Stimulated activated naive CD4-positive, alpha-beta T cell (primary cell): ENCODE data around the gene IPO7.

ENCODE experiments used
- DNase-seq, 6 experiments: peaks; one replicate each; lab custom pipeline; 2025; lab: John Stamatoyannopoulos, UW

Gene IPO7

DNA sequence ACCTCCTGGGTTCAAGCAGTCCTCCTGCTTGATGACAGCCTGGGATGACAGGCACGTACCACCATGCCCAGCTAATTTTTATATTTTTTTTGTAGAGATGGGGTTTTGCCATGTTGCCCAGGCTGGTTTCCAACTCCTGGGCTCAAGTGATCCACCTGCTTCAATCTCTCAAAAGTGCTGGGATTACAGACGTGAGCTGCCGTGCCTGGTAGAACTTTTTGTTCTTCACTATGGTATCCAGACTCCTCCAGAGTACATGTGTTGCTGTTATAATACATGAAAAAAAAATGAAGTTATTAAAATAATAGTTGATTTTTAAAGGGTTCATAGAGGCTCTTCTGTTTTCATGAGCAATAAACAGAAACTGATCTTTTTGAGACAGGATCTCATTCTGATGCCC lies 105.9 kb downstream of the IPO7 start:
- DNase-seq = no peak

DNA sequence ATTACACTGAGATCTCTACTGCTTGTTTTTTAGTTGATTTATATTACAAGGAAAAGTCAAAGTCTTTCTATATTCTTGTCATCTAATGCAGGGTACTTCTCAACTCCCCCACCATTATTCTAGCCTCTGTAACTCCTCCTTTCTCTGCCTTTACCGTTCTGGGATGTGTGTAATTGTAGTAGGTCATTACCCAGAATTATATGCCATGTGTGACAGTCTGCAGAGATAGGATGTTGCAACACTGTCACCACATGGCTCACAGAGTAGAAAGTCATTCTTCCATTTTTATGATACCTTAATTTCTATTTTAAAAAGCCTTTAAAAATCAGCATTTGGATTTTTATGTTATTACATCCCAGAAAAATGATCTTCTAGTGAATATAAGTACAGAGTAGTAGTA lies 109.0 kb downstream of the IPO7 start:
- DNase-seq = no peak

DNA sequence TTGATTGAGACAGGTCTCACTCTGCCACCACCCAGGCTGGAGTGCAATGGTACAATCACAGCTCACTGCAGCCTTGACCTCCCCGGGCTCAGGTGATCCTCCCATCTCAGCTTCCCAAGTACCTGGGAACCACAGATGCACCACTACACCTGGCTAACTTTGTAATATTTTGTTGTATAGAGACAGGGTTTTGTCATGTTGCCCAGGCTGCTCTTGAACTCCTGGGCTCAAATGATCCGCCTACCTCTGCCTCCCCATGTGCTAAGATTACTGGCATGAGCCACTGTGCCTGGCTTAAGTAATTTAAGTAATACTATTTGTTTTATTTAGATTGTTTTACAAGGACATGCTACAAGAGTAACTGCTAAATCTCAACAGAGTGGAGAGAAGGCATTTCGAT lies 109.9 kb downstream of the IPO7 start:
- no peak for DNase-seq

DNA sequence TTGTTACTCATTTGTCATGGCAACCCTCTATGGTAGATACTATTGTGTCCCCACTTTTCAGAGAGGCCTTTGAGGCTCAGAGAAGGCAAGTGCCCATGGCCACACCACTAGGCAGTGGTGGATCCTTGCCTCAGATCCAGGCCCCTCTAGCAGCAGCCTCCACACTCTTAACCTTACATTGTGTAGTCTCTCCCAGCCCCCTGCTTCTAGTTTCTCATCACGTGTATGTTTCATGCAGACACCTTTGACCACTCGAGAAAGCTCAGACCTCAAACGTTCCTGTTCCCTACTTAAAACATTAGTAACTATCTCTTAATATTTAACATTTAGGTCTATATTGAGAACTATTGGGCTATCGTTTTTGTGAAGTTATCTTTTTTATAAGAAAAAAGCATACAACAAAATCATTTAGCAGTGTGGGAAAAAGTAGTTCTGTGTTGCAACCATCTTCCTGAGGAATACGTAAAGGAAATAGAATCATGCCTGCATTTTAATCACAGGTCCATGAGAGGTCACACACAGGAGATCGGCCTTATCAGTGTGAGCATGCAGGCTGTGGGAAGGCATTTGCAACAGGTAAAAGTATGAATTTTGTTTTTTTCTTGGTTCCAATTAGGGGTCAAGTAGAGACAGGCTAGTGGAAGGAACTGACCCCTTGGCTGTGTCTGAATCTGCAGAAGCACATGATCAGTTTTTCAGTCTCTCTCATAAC lies 111.5 kb downstream of the IPO7 start:
- no peak for DNase-seq
